PFSK-1 (cell line): ENCODE data around the gene GGA3.

Experiments used
- FOXP2 ChIP-seq: optimal IDR thresholded peaks from 2 replicates; pipeline ENCODE3; 2011; ENCODE audit warnings: borderline replicate concordance, control low read depth, inconsistent platforms; ENCODE audit not compliant: insufficient read depth; ENCODE audit errors: extremely low read length, extremely low read depth
- POLR2AphosphoS5 ChIP-seq: IDR thresholded peaks from 2 replicates; pipeline ENCODE4 v1.6.1; 2012; ENCODE audit warnings: low read depth, mild to moderate bottlenecking, control low read depth, low read length, moderate library complexity
- SIN3A ChIP-seq: IDR thresholded peaks from 2 replicates; pipeline ENCODE4 v1.6.1; 2012; ENCODE audit warnings: mild to moderate bottlenecking, low read length, moderate library complexity, borderline replicate concordance; ENCODE audit not compliant: insufficient read depth
- TAF1 ChIP-seq: IDR thresholded peaks from 2 replicates; pipeline ENCODE4 v1.6.1; 2012; ENCODE audit warnings: low read length, control low read depth, borderline replicate concordance; ENCODE audit not compliant: insufficient read depth

DNA sequence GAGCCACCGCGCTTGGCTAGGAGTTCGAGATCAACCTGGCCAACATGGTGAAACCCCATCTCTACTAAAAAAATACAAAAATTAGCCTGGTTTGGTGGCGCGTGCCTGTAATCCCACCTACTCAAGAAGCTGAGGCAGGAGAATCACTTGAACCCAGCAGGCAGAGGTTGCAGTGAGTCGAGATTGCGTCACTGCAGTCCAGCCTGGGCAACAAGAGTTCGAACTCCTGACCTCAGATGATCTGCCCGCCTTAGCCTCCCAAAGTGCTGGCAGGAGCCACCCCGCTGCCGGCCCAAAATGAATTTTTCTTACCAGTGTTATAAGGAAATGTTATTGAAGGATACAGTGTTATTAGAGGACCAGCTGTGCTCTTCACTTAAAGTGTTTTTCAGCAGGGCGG lies 53.6 kb downstream of the GGA3 start:
- no peak for TF ChIP-seq POLR2AphosphoS5
- TF ChIP-seq SIN3A = no peak
- no peak for TF ChIP-seq TAF1
- no peak for TF ChIP-seq FOXP2
